ENCODE measurements around the gene TEAD3. TPM values are rescaled to one million over a fixed set of nuclear protein-coding genes. Genes with fewer than 3 reads are reported as not detected.

TEAD3 gene
- total RNA-seq, 1 donor = 11.2 TPM

DNA sequence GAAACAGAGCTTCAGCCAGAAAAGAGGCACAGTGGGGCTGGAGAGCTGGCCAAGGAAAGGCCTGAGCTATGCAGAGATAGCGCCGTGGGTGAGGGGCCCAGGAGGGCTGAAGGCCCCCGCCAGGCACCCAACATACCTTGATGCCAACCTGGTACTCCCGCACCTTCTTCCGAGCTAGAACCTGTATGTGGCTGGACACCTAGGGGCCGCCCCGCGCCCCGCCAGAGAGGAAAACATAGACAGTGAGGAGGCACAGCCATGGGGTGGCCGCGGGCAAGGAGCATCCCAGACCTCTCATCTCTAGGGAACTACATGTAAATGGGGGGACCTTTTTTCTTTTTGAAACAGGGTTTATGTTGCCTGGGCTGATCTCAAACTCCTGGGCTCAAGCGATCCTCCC, 16.7 kb downstream of the TEAD3 start:
- Histone ChIP-seq H3K27ac (ENCODE audit: low read depth, low read length) (no peak overlapping the region), H3K27me3 (ENCODE audit: insufficient read depth, low read length) (no peaks in the 10 kb centered on the region), H3K79me2 (ENCODE audit: insufficient read depth, low read length) (peaks cover 12% of the 10 kb centered on the region), H4K20me1 (ENCODE audit: insufficient read depth, low read length) (peaks cover 10% of the 10 kb centered on the region), H3K4me2 (ENCODE audit: insufficient read depth, low read length) (no peak overlapping the region), H2AFZ (ENCODE audit: low read length) (no peak overlapping the region), H3K4me3 (ENCODE audit: insufficient read depth, low read length) (no peak overlapping the region), H3K36me3 (ENCODE audit: insufficient read depth, low read length) (peaks cover 23% of the 10 kb centered on the region), H3K9me3 (ENCODE audit: low read depth, low read length) (no peaks in the 10 kb centered on the region), H3K4me1 (ENCODE audit: insufficient read depth, low read length) (peaks cover 7% of the 10 kb centered on the region)
- TF ChIP-seq CTCF (IDR thresholded peaks at IDR 0.05; ENCODE audit: extremely low read depth, low read depth, low read length) = no peak
- peak; percentile 31 for DNase-seq (ENCODE audit: insufficient read length, low spot score, missing footprints)

- Histone ChIP-seq H3K4me2 (ENCODE audit: insufficient read depth, low read length) (no peak overlapping the region), H3K27me3 (ENCODE audit: insufficient read depth, low read length) (no peaks in the 10 kb centered on the region), H2AFZ (ENCODE audit: low read length) (no peak overlapping the region), H4K20me1 (ENCODE audit: insufficient read depth, low read length) (peaks cover 5% of the 10 kb centered on the region), H3K9me3 (ENCODE audit: low read depth, low read length) (no peaks in the 10 kb centered on the region), H3K79me2 (ENCODE audit: insufficient read depth, low read length) (peaks cover 5% of the 10 kb centered on the region), H3K4me3 (ENCODE audit: insufficient read depth, low read length) (no peak overlapping the region), H3K4me1 (ENCODE audit: insufficient read depth, low read length) (no peaks in the 10 kb centered on the region), H3K27ac (ENCODE audit: low read depth, low read length) (no peak overlapping the region), H3K36me3 (ENCODE audit: insufficient read depth, low read length) (peaks cover 35% of the 10 kb centered on the region)
- no peak for TF ChIP-seq CTCF (IDR thresholded peaks at IDR 0.05; ENCODE audit: extremely low read depth, low read depth, low read length)
- DNase-seq (ENCODE audit: insufficient read length, low spot score, missing footprints) = peak; percentile 73
These were observed 18.6 kb downstream of the TEAD3 start for GRCh38 chr6:35478259-35478658.

- Histone ChIP-seq H3K27ac (ENCODE audit: low read depth, low read length) (no peak overlapping the region), H3K4me1 (ENCODE audit: insufficient read depth, low read length) (no peaks in the 10 kb centered on the region), H3K4me3 (ENCODE audit: insufficient read depth, low read length) (no peak overlapping the region), H2AFZ (ENCODE audit: low read length) (no peak overlapping the region), H3K4me2 (ENCODE audit: insufficient read depth, low read length) (no peak overlapping the region), H4K20me1 (ENCODE audit: insufficient read depth, low read length) (peaks cover 6% of the 10 kb centered on the region), H3K9me3 (ENCODE audit: low read depth, low read length) (no peaks in the 10 kb centered on the region), H3K79me2 (ENCODE audit: insufficient read depth, low read length) (no peaks in the 10 kb centered on the region), H3K27me3 (ENCODE audit: insufficient read depth, low read length) (no peaks in the 10 kb centered on the region), H3K36me3 (ENCODE audit: insufficient read depth, low read length) (peaks cover 33% of the 10 kb centered on the region)
- no peak for TF ChIP-seq CTCF (IDR thresholded peaks at IDR 0.05; ENCODE audit: extremely low read depth, low read depth, low read length)
- DNase-seq (ENCODE audit: insufficient read length, low spot score, missing footprints) = peak; percentile 51
These were observed 19.2 kb downstream of the TEAD3 start for GRCh38 chr6:35477551-35478179.

GRCh38 chr6:35477028-35477427, 19.9 kb downstream of the TEAD3 start:
- no peaks in the 10 kb centered on the region for H3K27me3 ChIP-seq (ENCODE audit: insufficient read depth, low read length)
- no peaks in the 10 kb centered on the region for H3K9me3 ChIP-seq (ENCODE audit: low read depth, low read length)
- peaks cover 12% of the 10 kb centered on the region for H4K20me1 ChIP-seq (ENCODE audit: insufficient read depth, low read length)
- DNase-seq (ENCODE audit: insufficient read length, low spot score, missing footprints) = no peak
- H3K4me3 ChIP-seq (ENCODE audit: insufficient read depth, low read length) = no peak overlapping the region
- H3K4me2 ChIP-seq (ENCODE audit: insufficient read depth, low read length) = no peak overlapping the region
- no peak for TF ChIP-seq CTCF (IDR thresholded peaks at IDR 0.05; ENCODE audit: extremely low read depth, low read depth, low read length)
- no peaks in the 10 kb centered on the region for H3K79me2 ChIP-seq (ENCODE audit: insufficient read depth, low read length)
- H3K27ac ChIP-seq (ENCODE audit: low read depth, low read length) = no peak overlapping the region
- H2AFZ ChIP-seq (ENCODE audit: low read length) = no peak overlapping the region
- H3K4me1 ChIP-seq (ENCODE audit: insufficient read depth, low read length) = no peaks in the 10 kb centered on the region
- H3K36me3 ChIP-seq (ENCODE audit: insufficient read depth, low read length) = peaks cover 36% of the 10 kb centered on the region

Measured in osteoblast (primary cell).